HepG2 (cell line): ENCODE results near the gene WNK4. TPM values are rescaled to one million over a fixed set of nuclear protein-coding genes. Genes with fewer than 3 reads are reported as not detected.

Experiments
- ADNP ChIP-seq: sonication (generic); formaldehyde crosslinking; IDR thresholded peaks from 2 replicates; pipeline ENCODE4 v1.4.0; 2020; ENCODE audit warnings: missing genetic modification reagents
- BRCA1 ChIP-seq: sonication (generic); formaldehyde crosslinking; IDR thresholded peaks from 2 replicates; pipeline ENCODE4 v1.4.0; 2020; ENCODE audit warnings: missing genetic modification reagents
- ELF3 ChIP-seq: IDR thresholded peaks from 2 replicates; pipeline ENCODE4 v1.6.1; 2016; ENCODE audit warnings: missing genetic modification reagents, missing compliant biosample characterization
- FIP1L1 ChIP-seq: fragments of 200-400 bp; formaldehyde crosslinking; IDR thresholded peaks from 2 replicates; pipeline ENCODE4 v1.6.1; 2018; ENCODE audit warnings: low read depth, mild to moderate bottlenecking, low read length, moderate library complexity, borderline replicate concordance; ENCODE audit not compliant: insufficient read depth
- GLI4 ChIP-seq: sonication (generic); formaldehyde crosslinking; IDR thresholded peaks from 2 replicates; pipeline ENCODE4 v1.5.1; 2020; ENCODE audit warnings: missing genetic modification reagents, mild to moderate bottlenecking, moderate library complexity, borderline replicate concordance
- HHEX ChIP-seq: IDR thresholded peaks from 2 replicates; pipeline ENCODE4 v1.6.1; 2016; ENCODE audit warnings: control low read depth
- HIVEP1 ChIP-seq: sonication (generic); formaldehyde crosslinking; IDR thresholded peaks from 2 replicates; pipeline ENCODE4 v1.4.0; 2020; ENCODE audit warnings: mild to moderate bottlenecking, missing genetic modification reagents
- HMG20A ChIP-seq: IDR thresholded peaks from 2 replicates; pipeline ENCODE4 v1.6.1; 2016; ENCODE audit warnings: borderline replicate concordance
- LBX2 ChIP-seq: sonication (generic); formaldehyde crosslinking; IDR thresholded peaks from 2 replicates; pipeline ENCODE4 v1.5.0; 2020; ENCODE audit warnings: missing genetic modification reagents, mild to moderate bottlenecking, borderline replicate concordance
- MIER2 ChIP-seq: IDR thresholded peaks from 2 replicates; pipeline ENCODE4 v1.6.1; 2016; ENCODE audit warnings: missing biosample characterization, missing genetic modification reagents
- MTA3 ChIP-seq: sonication (generic); formaldehyde crosslinking; IDR thresholded peaks from 2 replicates; pipeline ENCODE4 v1.4.0; 2020; ENCODE audit warnings: missing genetic modification reagents
- MZF1 ChIP-seq: sonication (generic); formaldehyde crosslinking; IDR thresholded peaks from 2 replicates; pipeline ENCODE4 v1.8.1; 2023; ENCODE audit warnings: mild to moderate bottlenecking, missing genetic modification reagents, borderline replicate concordance
- NFYC ChIP-seq: IDR thresholded peaks from 2 replicates; pipeline ENCODE4 v1.6.1; 2016; ENCODE audit warnings: missing genetic modification reagents, missing compliant biosample characterization
- NR2C2 ChIP-seq: sonication (generic); formaldehyde crosslinking; IDR thresholded peaks from 2 replicates; pipeline ENCODE4 v1.4.0; 2020; ENCODE audit warnings: missing genetic modification reagents, mild to moderate bottlenecking, moderate library complexity, borderline replicate concordance
- PHF21A ChIP-seq: sonication (generic); formaldehyde crosslinking; IDR thresholded peaks from 2 replicates; pipeline ENCODE4 v1.5.0; 2020; ENCODE audit warnings: mild to moderate bottlenecking, missing genetic modification reagents
- RBFOX2 ChIP-seq: fragments of 200-400 bp; formaldehyde crosslinking; IDR thresholded peaks from 2 replicates; pipeline ENCODE4 v1.6.1; 2017; ENCODE audit warnings: low read depth, mild to moderate bottlenecking, low read length
- SNAPC2 ChIP-seq: sonication (generic); formaldehyde crosslinking; IDR thresholded peaks from 2 replicates; pipeline ENCODE4 v1.8.1; 2022; ENCODE audit warnings: mild to moderate bottlenecking, missing genetic modification reagents
- TAF15 ChIP-seq: fragments of 200-400 bp; formaldehyde crosslinking; IDR thresholded peaks from one replicate; pipeline ENCODE4 v1.6.1; 2018; ENCODE audit warnings: mild to moderate bottlenecking, low read depth, low read length; ENCODE audit not compliant: poor library complexity, severe bottlenecking
- TBX3 ChIP-seq: fragments of 450-650 bp; IDR thresholded peaks from 2 replicates; pipeline ENCODE4 v1.6.1; 2017; ENCODE audit warnings: antibody characterized with exemption, mild to moderate bottlenecking, inconsistent platforms, borderline replicate concordance
- ZBTB43 ChIP-seq: sonication (generic); formaldehyde crosslinking; conservative IDR thresholded peaks from 2 replicates; pipeline ENCODE4 v1.4.0; 2020; ENCODE audit warnings: missing genetic modification reagents
- ZNF138 ChIP-seq: sonication (generic); formaldehyde crosslinking; IDR thresholded peaks from 2 replicates; pipeline ENCODE4 v1.5.0; 2020; ENCODE audit warnings: mild to moderate bottlenecking, low read depth, missing genetic modification reagents
- ZNF230 ChIP-seq: sonication (generic); formaldehyde crosslinking; IDR thresholded peaks from 2 replicates; pipeline ENCODE4 v1.4.0; 2020; ENCODE audit warnings: mild to moderate bottlenecking, missing genetic modification reagents
- ZNF251 ChIP-seq: sonication (generic); formaldehyde crosslinking; IDR thresholded peaks from 2 replicates; pipeline ENCODE4 v1.9.0; 2021; ENCODE audit warnings: mild to moderate bottlenecking, missing genetic modification reagents
- ZNF263 ChIP-seq: sonication (generic); formaldehyde crosslinking; IDR thresholded peaks from 2 replicates; pipeline ENCODE4 v1.4.0; 2020; ENCODE audit warnings: missing genetic modification reagents
- ZNF329 ChIP-seq: sonication (generic); formaldehyde crosslinking; IDR thresholded peaks from 2 replicates; pipeline ENCODE4 v1.9.0; 2021; ENCODE audit warnings: low read depth, mild to moderate bottlenecking, missing genetic modification reagents
- ZNF431 ChIP-seq: sonication (generic); formaldehyde crosslinking; IDR thresholded peaks from 2 replicates; pipeline ENCODE4 v1.9.0; 2022; ENCODE audit warnings: missing genetic modification reagents, low read depth, mild to moderate bottlenecking, borderline replicate concordance
- ZNF607 ChIP-seq: sonication (generic); formaldehyde crosslinking; IDR thresholded peaks from 2 replicates; pipeline ENCODE4 v1.5.1; 2020; ENCODE audit warnings: missing genetic modification reagents, mild to moderate bottlenecking, borderline replicate concordance
- ZNF709 ChIP-seq: sonication (generic); formaldehyde crosslinking; IDR thresholded peaks from 2 replicates; pipeline ENCODE4 v1.5.0; 2020; ENCODE audit warnings: mild to moderate bottlenecking, missing genetic modification reagents
- ZNF749 ChIP-seq: sonication (generic); formaldehyde crosslinking; IDR thresholded peaks from 2 replicates; pipeline ENCODE4 v1.8.0; 2022; ENCODE audit warnings: mild to moderate bottlenecking, missing genetic modification reagents, moderate library complexity, borderline replicate concordance
- ZNF775 ChIP-seq: sonication (generic); formaldehyde crosslinking; IDR thresholded peaks from 2 replicates; pipeline ENCODE4 v1.4.0; 2020; ENCODE audit warnings: missing genetic modification reagents, mild to moderate bottlenecking, moderate library complexity, borderline replicate concordance
- polyA plus RNA-seq, 8 experiments: library from polyadenylated mRNA; depleted of rRNA in 3 of 8; stranded (reverse) in 7 of 8; unstranded in 1 of 8; fragments of >200 nt; fragmentation: Illumina TruSeq in 4 of 8; extraction: Trizol in 4 of 8; gene quantifications; 2 replicates each; pipeline versions ENCODE4 v1.2.1 to v1.2.3, GENCODE V29; 2011 to 2016; ENCODE audit warnings: low read depth in 4 of 8, missing spikeins in 1 of 8, mixed read lengths in 1 of 8; ENCODE audit not compliant: insufficient read depth in 1 of 8
- total RNA-seq, 5 experiments: library from RNA; depleted of rRNA; stranded (reverse); fragments of >200 nt; fragmentation: Illumina TruSeq; extraction: Trizol; gene quantifications; 2 replicates each; pipeline ENCODE4 v1.2.3, GENCODE V29; 2016; ENCODE audit warnings: low read depth in 1 of 5
- TF ChIP-seq, protein P1 (sequence below): sonication (generic); formaldehyde crosslinking; IDR thresholded peaks from 2 replicates; pipeline ENCODE4 v1.4.0; 2020; ENCODE audit warnings: missing genetic modification reagents
- TF ChIP-seq, protein P2 (sequence below): sonication (generic); formaldehyde crosslinking; IDR thresholded peaks from 2 replicates; pipeline ENCODE4 v1.8.1; 2023; ENCODE audit warnings: mild to moderate bottlenecking, missing genetic modification reagents

The WNK4 gene
- total and polyA plus RNA-seq, 2 of the 13 experiments (the other 11 are each of a cell fraction or from before 2014, with no cell fraction given), result 2.7 to 13.7 TPM

DNA sequence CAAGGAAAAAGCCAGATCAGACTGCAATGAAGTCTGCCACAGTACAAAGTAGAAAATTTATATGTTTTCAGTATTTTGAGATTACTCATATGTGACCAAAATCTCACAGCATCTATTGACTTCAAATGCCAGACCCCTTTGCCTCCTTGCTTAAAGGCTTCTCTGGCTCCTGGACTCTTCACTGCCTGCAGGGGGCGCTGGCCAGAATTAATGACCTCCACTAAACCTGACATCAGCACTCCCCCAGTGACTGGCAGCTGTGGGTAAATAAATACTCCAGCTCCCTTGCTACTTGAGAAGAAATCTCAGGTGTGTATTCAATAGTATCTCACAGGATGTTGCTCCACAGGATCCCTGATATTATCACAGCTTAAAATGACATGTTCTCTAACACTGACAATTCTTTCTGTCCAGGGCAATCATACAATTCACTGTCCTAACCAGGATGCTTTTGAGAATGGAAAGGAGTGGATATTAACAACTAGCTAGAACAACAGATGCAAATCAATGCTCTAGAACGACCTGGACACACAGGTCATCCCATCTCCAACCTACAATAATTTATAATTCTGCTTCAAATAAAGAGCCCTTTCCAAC, 39.6 kb downstream of the WNK4 start (continued):
- TF ChIP-seq FIP1L1 (no peak), ZBTB43 (CRISPR knock-in tag) (no peak), ZNF230 (CRISPR knock-in tag) (no peak), MTA3 (CRISPR knock-in tag) (no peak), ZNF709 (CRISPR knock-in tag) (no peak), RBFOX2 (0 out of 2 replicates have a peak, but pooled peaks have one; percentile 27), ZNF431 (CRISPR knock-in tag) (no peak), MZF1 (CRISPR knock-in tag) (no peak), ZNF607 (CRISPR knock-in tag) (no peak), ZNF138 (CRISPR knock-in tag) (no peak), ZNF329 (CRISPR knock-in tag) (no peak), TBX3 (no peak), BRCA1 (CRISPR knock-in tag) (no peak), PHF21A (CRISPR knock-in tag) (no peak), LBX2 (CRISPR knock-in tag) (no peak), ZNF263 (CRISPR knock-in tag) (no peak), ELF3 (CRISPR knock-in tag) (no peak), MIER2 (CRISPR knock-in tag) (no peak), TAF15 (no peak), GLI4 (no peak), ZNF775 (CRISPR knock-in tag) (no peak), NR2C2 (no peak), ZNF251 (CRISPR knock-in tag) (no peak), ZNF749 (no peak), HIVEP1 (CRISPR knock-in tag) (no peak), HMG20A (CRISPR knock-in tag) (no peak), SNAPC2 (no peak), ADNP (CRISPR knock-in tag) (no peak), HHEX (CRISPR knock-in tag) (no peak), NFYC (CRISPR knock-in tag) (no peak)
- TF ChIP-seq, protein P1, sequence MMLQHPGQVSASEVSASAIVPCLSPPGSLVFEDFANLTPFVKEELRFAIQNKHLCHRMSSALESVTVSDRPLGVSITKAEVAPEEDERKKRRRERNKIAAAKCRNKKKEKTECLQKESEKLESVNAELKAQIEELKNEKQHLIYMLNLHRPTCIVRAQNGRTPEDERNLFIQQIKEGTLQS (CRISPR knock-in tag), result no peak
- TF ChIP-seq, protein P2, sequence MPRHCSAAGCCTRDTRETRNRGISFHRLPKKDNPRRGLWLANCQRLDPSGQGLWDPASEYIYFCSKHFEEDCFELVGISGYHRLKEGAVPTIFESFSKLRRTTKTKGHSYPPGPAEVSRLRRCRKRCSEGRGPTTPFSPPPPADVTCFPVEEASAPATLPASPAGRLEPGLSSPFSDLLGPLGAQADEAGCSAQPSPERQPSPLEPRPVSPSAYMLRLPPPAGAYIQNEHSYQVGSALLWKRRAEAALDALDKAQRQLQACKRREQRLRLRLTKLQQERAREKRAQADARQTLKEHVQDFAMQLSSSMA (CRISPR knock-in tag), result no peak
